Right atrium auricular region (tissue), 2 donors: Measurements from ENCODE around the gene PGGHG. TPM values are rescaled to one million over a fixed set of nuclear protein-coding genes. Genes with fewer than 3 reads are reported as not detected.

Experiments
- DNase-seq: peaks from one replicate; pipeline ENCODE4 v3.0.0-alpha.2; 2019; ENCODE audit warnings: low spot score
- H3K27ac ChIP-seq, 2 donors: fragments of 200-600 bp; sonication (generic); 1 replicate in 1 of 2; 2 replicates in 1 of 2; pipeline ENCODE4 v1.5.1; 2016 to 2019
- H3K27me3 ChIP-seq, 2 donors: fragments of 200-600 bp; sonication (generic); one replicate each; pipeline versions ENCODE4 v1.5.1 to v1.6.0; 2017 to 2019
- H3K36me3 ChIP-seq: fragments of 200-600 bp; sonication (generic); one replicate; pipeline ENCODE4 v1.5.1; 2016
- H3K4me1 ChIP-seq, 2 donors: fragments of 200-600 bp; sonication (generic); one replicate each; pipeline versions ENCODE4 v1.5.1 to v1.6.0; 2017 to 2019
- H3K4me3 ChIP-seq, 2 donors: fragments of 200-600 bp; sonication (generic); 1 replicate in 1 of 2; 2 replicates in 1 of 2; pipeline ENCODE4 v1.5.1; 2017 to 2019; ENCODE audit warnings: mild to moderate bottlenecking in 1 of 2, moderate library complexity in 1 of 2
- H3K9me3 ChIP-seq, 2 donors: fragments of 200-600 bp; sonication (generic); one replicate each; pipeline ENCODE4 v1.5.1; 2019
- total RNA-seq, 2 donors: library from RNA; depleted of rRNA; stranded (reverse); fragments of >200 nt; gene quantifications; one replicate each; pipeline ENCODE4 v1.1.0, GENCODE V29; 2016
- TF ChIP-seq, protein P1 (sequence below), 2 donors: fragments of 200-600 bp; sonication (generic); IDR thresholded peaks; one replicate each; pipeline ENCODE4 v1.5.1; 2019; ENCODE audit warnings: antibody characterized with exemption in 2 of 2

Gene PGGHG
- total RNA-seq, 2 donors from 2014 or later: 4.9 to 9.4 TPM

DNA sequence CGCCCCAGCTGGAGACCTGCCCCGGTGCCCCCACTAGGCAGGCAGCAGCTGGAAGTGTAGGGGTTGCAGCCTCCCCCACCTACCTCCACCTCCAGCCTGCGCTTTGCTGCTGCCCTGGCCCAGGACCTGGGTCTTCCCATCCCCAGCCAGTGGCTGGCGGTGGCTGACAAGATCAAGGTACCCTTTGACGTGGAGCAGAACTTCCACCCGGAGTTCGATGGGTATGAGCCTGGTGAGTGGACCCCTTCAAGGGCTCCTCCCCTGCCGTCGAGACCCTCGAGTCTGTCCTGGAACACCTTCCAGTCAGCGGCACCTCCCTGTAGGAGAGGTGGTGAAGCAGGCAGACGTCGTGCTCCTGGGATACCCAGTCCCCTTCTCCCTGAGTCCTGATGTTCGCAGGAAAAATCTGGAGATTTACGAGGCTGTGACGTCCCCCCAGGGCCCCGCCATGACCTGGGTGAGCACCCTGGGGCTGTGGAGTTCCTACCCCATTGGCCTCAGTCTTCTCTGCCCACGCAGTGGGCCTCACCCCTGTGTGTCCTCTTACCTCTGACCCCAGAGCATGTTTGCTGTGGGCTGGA is 4.4 kb downstream of the PGGHG start:
- TF ChIP-seq, protein P1, sequence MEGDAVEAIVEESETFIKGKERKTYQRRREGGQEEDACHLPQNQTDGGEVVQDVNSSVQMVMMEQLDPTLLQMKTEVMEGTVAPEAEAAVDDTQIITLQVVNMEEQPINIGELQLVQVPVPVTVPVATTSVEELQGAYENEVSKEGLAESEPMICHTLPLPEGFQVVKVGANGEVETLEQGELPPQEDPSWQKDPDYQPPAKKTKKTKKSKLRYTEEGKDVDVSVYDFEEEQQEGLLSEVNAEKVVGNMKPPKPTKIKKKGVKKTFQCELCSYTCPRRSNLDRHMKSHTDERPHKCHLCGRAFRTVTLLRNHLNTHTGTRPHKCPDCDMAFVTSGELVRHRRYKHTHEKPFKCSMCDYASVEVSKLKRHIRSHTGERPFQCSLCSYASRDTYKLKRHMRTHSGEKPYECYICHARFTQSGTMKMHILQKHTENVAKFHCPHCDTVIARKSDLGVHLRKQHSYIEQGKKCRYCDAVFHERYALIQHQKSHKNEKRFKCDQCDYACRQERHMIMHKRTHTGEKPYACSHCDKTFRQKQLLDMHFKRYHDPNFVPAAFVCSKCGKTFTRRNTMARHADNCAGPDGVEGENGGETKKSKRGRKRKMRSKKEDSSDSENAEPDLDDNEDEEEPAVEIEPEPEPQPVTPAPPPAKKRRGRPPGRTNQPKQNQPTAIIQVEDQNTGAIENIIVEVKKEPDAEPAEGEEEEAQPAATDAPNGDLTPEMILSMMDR (IDR thresholded peaks at IDR 0.05): no peak
- Histone ChIP-seq H3K9me3 (no peaks in the 10 kb centered on the region), H3K4me3 (no peak overlapping the region), H3K36me3 (no peaks in the 10 kb centered on the region), H3K4me1 (peaks cover 0 to 16% of the 10 kb centered on the region in 2 donors), H3K27me3 (no peaks in the 10 kb centered on the region), H3K27ac (no peak overlapping the region)
- no peak for DNase-seq

DNA sequence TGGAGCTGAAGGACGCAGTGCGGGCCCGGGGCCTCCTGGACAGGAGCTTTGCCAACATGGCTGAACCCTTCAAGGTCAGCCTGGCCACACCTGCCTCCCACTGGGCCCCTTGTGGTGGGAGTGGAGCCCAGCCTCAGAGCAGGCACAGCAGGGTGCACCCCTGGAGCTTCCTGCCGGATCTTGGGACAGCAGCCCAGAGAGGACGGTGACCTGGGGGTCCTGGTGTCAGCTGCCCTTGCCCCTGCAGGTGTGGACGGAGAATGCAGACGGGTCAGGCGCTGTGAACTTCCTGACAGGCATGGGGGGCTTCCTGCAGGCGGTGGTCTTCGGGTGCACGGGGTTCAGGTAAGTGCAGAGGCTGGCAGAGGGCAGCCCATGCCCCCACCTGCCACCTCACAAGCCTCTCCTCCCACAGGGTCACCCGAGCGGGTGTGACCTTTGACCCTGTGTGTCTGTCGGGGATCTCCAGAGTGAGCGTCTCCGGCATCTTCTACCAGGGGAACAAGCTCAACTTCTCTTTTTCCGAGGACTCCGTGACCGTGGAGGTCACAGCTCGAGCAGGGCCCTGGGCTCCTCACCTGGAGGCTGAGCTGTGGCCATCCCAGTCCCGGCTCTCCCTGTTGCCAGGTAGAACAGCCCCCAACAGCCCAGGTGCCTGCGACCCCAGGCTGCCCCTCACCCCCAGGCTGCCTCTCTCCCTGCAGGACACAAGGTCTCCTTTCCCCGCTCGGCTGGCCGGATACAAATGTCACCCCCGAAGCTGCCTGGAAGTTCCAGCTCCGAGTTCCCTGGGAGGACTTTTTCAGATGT is 5.1 kb downstream of the PGGHG start:
- Histone ChIP-seq H3K4me1 (peaks cover 0 to 11% of the 10 kb centered on the region in 2 donors), H3K9me3 (no peaks in the 10 kb centered on the region), H3K4me3 (no peak overlapping the region), H3K27ac (no peak overlapping the region), H3K36me3 (no peaks in the 10 kb centered on the region), H3K27me3 (peaks cover 0 to 4% of the 10 kb centered on the region in 2 donors)
- no peak for DNase-seq
- TF ChIP-seq, protein P1 (IDR thresholded peaks at IDR 0.05): no peak

DNA sequence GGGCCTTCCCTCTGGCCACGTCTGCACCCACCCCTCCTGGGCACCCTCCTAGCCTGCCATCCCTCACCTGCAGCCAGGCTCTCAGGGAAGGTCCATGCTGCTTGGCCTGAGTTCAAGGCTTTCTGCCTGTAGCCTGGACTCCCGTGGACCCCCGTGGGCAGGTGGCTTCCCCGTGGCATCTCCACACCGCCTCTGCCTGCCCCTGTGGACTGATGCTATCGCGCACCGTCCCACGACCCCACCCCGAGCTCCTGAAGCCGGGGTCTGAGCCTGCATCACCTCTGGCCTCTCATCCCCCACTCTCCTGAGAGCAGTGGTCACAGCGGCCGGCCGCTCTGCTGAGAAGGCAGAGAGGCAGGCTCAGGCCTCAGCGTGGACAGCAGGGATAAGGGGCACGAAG is 5.9 kb downstream of the PGGHG start:
- peaks cover 0 to 6% of the 10 kb centered on the region in 2 donors for H3K27me3 ChIP-seq
- no peak overlapping the region for H3K4me3 ChIP-seq
- TF ChIP-seq, protein P1 (IDR thresholded peaks at IDR 0.05): no peak
- no peaks in the 10 kb centered on the region for H3K9me3 ChIP-seq
- H3K4me1 ChIP-seq: peaks cover 0 to 5% of the 10 kb centered on the region in 2 donors
- H3K36me3 ChIP-seq: no peaks in the 10 kb centered on the region
- H3K27ac ChIP-seq: no peak overlapping the region
- DNase-seq: no peak

DNA sequence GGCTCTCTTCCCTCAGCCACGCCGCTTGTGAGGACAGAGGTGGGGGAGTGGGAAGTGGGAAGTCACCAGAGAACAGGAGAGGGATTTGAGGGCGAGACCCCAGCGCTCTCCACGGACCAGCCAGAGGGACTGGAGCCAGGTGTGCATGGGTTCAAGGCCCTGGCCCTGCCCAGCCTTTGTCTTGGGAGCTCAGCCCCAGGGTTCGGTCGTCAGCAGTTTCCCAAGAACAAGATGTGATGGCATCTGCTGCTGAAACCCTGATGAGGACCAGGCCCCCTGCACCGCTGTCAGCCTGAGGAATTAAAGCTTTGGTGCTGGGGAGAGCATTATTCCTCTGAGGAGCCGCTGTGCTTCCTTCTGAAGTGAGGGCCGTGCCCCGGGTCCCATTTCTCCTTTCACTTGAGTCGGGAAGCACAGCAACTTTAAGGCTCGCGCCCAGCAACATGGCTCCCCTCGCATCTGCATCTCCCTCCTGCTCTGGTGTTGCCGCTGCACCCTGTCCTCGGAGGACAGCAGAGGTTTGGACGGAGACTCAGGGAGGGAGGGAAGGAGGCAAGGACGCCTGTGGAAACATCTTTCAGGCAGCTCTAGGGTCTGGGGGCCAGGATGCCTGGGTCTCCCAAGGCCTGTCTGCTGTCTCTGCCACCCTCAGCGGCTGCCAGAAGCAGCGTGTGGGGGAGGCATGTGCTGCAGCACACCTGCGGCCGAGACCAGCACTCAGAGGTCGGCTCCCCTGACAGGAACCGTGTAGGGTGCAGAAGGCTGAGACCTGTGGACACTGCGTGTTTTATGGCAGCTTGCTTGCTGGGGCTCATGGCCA is 6.6 kb downstream of the PGGHG start:
- H3K36me3 ChIP-seq: no peaks in the 10 kb centered on the region
- H3K4me1 ChIP-seq: peaks cover 0 to 7% of the 10 kb centered on the region in 2 donors
- no peak overlapping the region for H3K4me3 ChIP-seq
- DNase-seq: no peak
- no peaks in the 10 kb centered on the region for H3K9me3 ChIP-seq
- H3K27ac ChIP-seq: no peak overlapping the region
- peaks cover 0 to 9% of the 10 kb centered on the region in 2 donors for H3K27me3 ChIP-seq
- TF ChIP-seq, protein P1 (IDR thresholded peaks at IDR 0.05): no peak

DNA sequence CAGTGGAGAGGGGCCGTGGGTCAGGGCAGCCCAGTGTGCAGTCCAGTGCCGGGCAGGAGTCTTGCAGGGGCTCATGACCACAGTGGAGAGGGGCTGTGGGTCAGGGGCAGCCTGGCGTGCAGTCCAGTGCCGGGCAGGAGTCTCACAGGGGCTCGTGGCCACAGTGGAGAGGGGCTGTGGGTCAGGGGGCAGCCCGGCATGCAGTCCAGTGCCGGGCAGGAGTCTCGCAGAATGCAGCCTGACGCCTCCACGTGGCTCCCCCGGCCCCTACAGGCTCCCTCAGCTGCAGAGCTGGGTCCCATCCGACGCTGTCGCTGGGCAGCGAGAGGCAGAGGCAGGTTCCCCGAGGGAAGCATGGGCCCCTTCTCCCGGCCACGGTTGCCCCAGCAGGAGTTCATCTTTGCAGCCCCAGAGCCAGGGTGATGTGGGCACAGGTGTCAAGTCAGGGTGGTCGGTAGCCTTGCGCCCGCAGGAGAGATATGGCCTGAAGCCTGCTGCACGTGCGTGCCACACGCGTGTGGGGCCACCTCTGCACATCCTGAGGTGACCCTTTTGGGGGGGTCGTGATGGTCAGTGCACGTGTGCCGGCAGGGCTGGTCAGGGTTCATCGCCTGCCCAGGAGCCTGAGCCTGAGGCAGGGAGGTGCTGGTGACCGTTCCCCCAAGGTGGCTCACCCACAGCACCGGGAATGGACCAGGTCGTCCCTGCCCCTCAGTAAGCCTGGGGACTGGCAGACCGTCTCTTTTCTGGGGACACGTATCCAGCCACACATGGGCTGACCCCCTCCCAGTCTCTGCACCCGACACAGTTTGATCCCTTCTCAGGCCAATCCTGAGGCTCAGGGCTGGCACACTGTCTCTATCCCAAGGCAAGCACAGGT is 7.5 kb downstream of the PGGHG start:
- H3K9me3 ChIP-seq: no peaks in the 10 kb centered on the region
- DNase-seq: no peak
- peaks cover 0 to 7% of the 10 kb centered on the region in 2 donors for H3K4me1 ChIP-seq
- H3K4me3 ChIP-seq: no peak overlapping the region
- H3K27me3 ChIP-seq: peaks cover 0 to 9% of the 10 kb centered on the region in 2 donors
- H3K36me3 ChIP-seq: no peaks in the 10 kb centered on the region
- TF ChIP-seq, protein P1 (IDR thresholded peaks at IDR 0.05): no peak
- H3K27ac ChIP-seq: no peak overlapping the region
